NCI-H1417 treated with DMSO at 0.1 percent for 48 hours (cell line): ENCODE measurements around the gene UBE2E2.

Source experiments
- DNase-seq: peaks from one replicate; lab custom pipeline; 2025; lab: John Stamatoyannopoulos, UW

Gene UBE2E2

DNA sequence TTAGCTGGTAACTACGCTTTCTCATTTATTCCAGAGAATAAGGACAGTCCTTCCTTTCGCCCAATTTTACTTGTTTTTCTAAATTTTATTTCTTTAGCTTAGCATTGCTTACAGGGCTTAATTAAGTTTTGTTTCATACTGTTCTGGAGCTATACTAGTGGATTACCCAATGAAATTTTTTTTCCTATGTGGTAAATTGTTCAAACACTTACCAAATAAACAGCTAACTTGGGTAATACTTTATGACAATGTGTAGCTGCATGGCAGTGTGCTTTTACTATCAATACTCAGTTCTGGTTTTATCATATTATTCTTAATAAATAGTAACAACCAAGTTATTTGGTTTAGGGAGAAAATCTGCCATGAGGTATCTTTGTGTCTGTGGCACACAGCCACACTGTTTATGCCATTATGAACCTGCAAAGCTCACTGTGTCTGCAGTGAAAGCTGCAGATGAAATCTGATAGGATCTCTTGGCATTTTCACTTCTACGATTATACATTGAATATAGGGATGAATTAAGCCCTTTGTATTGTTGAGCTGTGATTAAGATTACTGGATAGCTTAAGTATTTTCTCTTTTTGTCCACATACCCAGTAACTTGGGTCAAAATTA, 37.2 kb downstream of the UBE2E2 start:
- no peak for DNase-seq

DNA sequence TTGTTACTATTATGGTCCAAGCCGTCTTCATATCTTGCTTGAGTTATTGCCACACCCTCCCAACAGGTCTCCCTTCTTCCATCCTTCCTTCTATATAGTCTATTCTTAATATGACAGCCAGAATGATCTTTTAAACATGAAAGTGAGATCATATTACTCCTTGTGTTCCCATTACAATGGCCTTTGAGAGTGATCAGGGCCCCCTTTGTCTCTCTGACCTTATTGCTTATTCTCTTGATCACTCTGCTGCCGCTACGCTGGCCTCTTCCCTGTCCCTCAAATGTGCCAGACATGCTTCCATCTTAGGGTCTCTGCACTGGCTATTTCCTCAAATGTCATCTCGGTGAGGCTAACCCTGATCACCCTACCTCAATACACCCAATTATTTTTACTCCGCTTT, 38.1 kb downstream of the UBE2E2 start:
- no peak for DNase-seq

DNA sequence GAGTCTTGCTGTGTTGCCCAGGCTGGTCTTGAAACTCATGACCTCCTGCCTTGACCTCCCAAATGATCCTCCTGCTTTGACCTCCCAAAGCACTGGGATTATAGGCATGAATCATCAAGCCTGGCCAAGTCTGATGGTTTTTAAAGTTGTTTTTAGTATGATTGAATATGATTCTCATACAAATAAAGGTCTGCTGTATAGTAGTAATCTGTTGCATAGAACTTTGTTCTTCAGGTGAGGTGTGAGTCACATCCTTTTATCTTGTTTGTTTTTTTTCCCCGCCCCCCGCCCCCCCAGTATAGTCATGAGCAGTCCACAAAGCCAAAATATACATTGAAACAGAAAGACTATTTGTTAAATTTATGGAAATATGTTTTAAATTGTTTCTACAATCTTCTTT, 39.0 kb downstream of the UBE2E2 start:
- no peak for DNase-seq

DNA sequence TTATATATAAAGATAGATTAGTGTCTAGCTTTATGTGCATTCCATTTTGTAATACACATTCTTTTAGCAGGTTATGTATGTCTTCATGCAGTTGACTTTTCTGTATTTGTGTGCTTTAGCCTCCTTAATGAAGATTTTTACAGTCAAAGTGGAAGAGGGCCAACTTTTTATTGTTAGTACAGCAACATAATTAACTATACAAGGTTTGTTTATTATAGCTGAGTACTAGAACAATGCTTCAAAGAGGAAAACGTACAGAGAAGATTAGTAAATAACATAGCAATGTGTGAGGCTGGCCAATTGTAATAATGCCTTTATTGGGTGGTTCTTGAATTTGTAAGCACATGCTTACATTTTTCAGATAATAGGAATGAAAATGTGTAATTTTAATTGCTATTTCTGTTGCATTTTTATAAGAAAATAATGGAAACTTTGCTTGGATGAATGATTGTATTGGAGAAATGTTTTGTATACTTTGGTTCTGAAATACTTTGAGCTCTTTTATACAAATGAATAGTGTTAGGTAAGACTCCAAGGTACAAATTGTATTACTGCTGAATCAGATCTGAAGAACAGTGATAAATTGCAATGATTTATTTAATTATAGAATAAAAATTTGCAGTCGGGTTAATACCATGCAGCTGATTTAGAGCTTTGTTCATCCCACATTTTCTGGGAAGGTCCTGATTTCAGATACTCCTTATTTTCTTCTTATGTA, 41.4 kb downstream of the UBE2E2 start:
- DNase-seq, result no peak

DNA sequence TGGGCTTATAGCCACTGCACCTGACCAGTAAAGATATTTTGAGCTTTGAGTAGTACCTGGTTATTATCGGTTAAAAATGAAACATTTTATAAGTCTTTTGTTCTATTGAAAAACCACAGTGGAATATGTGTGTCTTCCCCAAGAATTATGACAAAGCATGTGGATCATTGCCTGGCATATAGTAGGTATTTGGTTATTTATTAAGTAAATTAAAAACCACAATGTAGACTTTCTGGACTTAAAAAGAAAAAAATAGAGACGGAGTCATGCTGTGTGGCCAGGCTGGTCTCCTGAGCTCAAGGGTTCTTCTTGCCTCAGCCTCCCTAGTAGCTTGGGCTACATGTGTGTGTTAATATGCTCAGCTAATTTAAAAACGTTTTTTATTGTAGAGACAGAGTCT, 43.5 kb downstream of the UBE2E2 start:
- DNase-seq, result no peak

DNA sequence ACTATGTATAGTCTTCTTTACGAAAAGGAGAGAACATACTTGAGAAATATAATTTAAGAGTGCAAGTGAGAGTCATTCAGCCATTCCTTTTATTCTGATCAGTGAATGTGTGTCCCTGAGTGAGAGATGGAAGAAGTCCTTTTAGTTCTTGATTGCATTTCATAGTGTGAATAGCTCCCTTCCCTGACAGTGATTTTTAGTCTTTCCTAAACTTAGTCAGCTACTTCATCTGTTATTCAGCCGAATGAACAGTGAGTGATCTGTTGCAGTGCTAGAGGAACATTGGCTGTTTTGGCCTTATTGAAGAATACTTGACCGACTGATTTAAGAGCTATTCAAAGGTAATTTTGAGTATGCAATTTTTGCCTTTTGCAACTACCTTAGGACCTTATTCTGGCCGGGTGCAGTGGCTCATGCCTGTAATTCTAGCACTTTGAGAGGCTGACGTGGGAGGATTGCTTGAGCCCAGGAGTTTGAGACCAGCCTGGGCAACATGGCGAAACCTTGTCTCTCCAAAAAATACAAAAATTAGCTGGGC, 45.5 kb downstream of the UBE2E2 start:
- DNase-seq, result no peak

DNA sequence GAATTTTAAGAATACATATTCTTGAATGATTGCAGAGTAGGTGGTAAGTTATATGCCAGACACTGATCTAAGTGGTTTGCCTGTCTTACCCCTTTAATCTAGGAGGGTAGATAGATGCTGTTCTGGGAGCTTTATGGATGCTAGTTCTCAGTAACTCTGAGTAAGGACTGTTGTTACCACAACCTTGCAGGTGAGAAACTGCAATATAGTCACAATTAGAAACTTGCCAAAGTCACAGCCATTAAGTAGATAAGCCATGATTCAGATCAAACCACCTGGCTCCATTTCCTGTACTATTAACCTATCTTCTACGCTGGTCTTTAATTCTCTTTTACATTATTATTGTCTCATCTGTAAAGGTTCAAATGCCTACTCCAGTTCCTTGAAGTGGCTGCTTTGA, 46.8 kb downstream of the UBE2E2 start:
- no peak for DNase-seq

DNA sequence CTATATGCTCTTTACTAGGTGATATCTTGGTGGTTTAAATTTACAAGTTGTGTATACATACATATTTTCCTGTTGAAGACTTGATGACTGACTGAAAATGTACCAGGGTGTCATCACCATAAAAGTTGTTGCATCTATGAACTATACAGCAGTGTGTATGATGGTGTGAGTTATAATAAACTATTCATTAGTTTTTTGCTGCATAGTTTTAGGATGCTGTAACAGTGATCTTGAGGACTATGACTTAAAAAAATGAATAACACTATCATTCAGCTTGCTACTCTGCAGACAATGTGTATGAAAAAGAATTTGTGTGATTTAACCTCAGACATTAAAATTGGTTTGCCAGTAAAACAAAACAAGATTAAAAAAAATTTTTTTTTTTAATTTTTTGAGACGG, 49.0 kb downstream of the UBE2E2 start:
- DNase-seq, result no peak

DNA sequence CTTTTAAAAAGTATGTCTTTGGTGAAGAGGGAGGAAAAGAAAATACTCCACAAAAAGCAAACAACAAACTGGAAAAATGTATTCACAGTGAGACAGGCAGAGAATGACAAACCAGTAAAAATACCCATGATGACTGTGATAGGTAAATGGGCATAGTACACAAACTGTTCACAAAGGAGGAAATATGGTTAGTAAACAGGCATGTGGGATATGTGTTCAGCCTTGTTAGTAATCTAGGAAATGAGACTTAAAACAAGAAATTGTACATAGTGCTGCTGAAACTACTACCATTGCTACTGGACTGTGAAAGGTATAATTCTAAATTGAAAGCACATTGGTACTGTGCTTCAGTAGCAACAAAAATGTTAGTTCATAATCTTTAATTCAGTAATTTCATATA, 50.1 kb downstream of the UBE2E2 start:
- no peak for DNase-seq

DNA sequence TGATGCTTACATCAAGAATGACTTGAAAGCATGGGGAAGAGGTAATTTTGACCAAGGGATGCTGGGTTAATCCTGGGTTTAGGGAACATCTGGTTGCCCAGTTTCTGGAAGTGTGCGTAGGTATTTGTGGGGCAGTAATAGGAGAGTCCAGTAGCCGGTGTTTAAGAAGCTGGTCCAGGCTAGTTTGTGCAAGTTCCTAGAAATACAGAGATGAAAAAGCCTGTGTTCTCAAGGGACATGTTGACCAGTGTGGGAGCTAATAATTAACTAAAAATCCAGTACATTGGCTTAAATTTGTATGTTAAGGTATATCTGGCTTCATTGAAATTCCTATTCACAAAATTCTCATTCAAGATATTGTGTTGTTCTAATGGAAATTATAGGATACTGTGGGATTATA, 51.2 kb downstream of the UBE2E2 start:
- DNase-seq, result no peak

DNA sequence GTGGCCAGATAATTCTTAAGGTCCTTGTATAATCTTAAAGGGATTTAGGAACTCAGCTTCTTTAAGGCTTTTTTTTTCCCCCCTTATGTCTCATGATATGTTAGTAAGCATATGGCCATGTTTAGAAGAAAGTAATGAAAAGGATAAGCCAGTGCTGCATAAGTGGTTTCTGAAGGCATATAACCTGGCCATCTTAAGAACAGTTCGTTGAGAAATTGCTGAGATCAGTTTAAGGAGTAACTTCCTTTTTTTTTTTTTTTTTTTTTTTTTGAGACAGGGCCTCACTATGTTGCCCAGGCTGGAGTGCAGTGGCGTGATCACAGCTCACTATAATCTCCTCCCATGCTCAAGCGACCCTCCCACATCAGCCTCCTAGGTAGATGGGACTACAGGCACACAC, 51.7 kb downstream of the UBE2E2 start:
- no peak for DNase-seq

DNA sequence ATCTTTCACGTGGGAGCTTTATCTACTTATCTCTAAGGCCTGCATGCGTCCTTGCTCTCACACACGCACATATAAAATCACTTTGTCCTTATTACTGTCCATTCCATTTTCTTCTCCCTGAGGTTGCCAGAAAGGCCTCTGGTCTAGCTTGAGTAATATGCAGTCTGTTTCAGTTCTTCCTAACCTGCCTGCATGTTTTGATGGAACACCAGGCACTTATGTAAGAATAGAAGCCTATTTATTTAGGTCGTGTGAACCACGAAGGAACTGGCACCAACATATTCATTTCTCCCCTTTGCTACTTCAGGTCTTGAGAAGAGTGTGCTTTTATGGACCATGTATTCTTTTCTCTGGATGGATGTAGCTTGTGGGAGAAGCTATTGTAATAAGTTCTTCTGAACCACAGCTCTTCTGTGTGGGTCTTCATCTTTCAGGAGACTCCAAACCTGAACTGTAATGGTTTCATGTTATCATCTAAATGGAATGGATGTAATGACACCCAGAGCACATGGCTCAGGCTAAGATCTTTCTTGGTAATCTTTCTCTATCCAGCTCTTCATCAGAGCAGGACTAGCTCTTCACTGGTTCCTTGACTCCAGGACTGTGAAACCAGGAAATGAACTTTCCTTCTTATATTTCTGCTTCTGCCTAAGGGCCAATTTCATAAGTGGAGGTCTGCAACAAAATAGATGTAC, 53.8 kb downstream of the UBE2E2 start:
- DNase-seq, result no peak

DNA sequence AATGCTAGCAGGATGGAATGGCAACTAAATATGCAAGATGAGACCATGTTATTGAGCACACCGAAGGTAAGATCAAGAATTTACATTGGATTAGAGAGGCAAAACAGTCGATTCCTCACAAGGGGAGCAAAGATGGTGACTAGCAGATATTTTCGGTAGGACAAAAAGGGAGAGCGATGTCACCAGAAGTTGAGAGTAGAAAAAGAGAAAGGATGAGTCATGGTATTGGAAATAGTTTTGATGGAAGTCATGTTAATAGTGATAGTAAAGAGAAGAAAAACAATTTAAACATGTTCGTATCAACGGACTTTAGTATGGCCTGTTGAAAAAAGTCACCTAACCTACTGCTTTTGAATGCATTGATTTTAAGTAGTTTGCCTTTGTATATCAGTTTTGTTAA, 55.0 kb downstream of the UBE2E2 start:
- DNase-seq, result no peak

DNA sequence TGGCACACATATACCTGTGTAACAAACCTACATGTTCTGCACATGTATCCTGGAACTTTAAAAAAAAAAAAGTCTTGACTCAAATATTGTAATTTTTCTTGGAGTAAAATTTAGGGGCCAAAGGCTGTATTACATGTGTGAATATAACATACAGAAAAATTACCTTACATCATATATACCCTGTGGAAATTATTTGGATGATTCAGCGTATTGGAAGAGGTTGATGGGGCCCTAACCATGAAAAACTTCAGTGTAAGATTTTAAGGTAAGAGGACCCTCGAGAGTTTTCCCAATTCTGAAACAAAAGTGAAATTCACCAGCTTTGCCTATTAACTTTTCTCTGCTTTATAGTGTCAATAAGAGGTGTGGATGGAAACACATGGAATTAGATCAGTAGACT, 56.4 kb downstream of the UBE2E2 start:
- DNase-seq, result no peak

DNA sequence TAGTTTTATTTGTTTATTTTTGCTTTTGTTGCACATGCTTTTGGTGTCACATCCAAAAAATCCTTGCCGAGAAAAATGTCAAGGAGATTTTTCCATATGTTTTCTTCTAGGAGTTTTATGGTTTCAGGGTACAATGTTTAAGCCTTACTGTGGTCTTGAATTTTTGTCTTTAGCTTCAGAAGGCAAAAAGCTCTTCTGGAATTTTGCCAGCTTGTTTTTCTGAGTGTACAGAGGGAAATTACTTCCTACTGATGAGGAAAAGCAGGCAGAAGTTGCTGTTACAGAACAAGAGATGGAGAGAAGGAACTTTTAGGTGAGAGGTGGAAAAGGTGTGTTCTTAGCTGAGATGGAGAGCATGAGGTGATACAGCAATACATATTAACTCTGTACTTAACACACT, 59.6 kb downstream of the UBE2E2 start:
- no peak for DNase-seq

DNA sequence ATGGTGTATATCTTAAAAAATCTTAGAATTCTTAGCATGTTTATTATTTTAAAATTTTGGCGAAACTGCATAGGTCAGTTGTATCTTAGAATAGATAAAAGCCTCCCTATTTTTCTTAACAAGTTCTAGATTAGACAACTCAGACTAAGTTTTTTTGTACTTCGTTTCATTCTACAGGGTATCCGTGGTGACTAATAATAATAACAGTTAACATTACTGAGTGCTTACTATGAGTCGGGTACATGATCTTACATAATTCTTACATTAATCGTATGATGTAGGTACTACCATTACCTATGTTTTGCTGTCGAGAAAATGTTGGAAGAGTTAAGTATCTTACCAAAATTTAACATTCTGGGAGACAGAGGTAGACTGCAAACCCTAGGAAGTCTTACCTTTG, 60.7 kb downstream of the UBE2E2 start:
- no peak for DNase-seq

DNA sequence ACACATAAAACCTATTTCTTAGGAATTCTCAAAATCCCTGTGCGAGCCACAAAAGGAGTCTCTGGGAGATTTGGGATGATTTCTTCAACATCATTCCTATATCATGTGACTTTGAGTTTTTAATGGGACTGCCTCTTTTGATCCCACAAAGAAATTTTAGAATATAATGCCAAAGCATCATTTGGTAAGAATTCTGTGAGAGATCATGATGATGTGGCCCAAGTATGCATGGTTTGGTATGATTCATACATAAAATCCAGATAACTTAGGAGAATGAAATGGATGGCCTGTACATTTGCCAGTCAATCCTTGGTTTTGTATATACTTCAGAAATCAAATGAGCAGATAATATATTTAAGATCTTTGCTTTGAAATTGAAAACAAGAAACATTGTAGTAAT, 61.3 kb downstream of the UBE2E2 start:
- no peak for DNase-seq

DNA sequence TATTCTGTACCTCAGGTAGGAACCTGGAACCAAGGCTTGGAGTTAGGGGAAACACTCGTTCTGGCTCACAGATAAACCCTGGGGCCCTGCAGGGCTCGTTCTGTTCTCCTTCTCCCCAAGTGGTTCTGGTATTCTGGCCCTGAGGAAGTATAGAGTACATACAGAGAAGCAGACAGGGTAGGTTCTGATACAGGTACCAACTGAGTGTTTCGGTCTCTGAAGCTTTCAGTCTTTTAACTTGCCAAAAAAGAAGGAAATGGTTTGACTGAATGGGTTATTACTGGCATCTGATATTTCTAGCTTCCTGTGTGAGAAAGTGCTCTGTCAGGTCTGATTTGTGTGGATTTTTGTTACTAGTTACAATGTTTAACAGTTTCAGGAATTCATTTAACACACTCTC, 67.3 kb downstream of the UBE2E2 start:
- DNase-seq, result no peak

DNA sequence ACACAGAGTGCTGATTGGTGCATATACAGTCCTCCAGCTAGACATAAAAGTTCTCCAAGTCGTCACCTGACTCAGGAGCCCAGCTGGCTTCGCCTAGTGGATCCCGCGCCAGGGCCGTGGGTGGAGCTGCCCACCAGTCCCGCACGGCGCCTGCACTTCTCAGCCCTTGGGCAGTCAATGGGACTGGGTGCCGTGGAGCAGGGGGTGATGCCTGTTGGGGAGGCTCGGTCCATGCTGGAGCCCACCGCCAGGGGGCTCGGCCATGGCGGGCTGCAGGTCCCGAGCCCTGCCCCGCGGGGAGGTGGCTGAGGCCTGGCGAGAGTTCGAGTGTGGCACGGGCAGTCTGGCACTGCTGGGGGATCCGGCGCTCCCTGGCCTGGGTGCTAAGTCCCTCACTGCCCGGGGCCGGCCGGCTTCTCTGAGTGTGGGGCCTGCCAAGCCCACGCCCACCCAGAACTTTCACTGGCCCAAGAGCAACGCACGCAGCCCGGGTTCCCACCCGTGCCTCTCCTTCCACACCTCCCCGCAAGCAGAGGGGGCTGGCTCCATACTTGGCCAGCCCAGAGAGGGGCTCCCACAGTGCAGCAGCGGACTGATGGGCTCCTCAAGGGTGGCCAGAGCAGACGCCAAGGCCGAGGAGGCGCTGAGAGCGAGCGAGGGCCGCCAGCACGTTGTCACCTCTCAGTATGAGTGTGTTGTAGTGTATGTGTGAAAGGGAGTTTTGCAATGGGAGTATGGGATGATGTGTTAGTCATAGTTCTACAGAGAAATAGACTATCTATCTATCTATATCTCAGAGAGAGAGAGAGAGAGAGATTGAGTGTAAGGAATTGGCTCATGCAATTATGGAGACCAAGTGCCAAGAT, 69.0 kb downstream of the UBE2E2 start:
- DNase-seq, result no peak

DNA sequence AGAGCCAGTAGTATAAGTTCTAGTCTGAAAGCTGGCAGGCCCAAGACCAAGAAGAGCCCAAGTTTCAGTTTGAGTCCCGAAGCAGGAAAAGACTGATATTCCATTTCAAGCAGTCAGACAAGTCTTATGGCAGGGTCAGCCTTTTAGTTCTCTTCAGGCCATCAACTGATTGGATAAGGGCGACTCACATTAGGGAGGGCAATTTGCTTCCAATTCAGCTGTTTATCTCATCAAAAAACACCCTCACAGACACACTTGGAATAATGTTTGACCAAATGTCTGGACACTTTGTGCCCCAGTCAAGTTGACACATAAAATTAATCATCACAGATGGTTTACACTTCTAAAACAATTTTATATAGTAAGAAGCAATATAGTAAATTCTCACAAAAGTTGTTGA, 69.7 kb downstream of the UBE2E2 start:
- no peak for DNase-seq

DNA sequence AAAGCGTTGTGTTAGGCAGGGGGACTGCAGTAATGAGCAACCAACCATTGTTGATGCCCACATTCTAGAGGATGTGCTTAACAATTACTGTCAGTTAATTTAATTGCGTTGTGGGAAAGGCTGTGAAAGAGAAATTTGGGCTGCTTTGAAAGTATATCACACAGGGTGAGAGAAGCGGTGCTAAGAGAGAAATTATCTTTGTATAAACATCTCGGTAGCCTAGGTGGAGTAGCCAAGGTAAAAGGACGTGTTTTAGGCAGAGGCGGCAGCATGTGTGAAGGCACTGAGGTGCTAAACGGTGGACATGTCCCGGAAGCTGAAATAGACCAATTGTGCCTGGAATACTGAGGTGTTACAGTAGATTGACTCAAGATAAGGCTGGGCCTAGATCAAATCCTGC, 71.9 kb downstream of the UBE2E2 start:
- no peak for DNase-seq

DNA sequence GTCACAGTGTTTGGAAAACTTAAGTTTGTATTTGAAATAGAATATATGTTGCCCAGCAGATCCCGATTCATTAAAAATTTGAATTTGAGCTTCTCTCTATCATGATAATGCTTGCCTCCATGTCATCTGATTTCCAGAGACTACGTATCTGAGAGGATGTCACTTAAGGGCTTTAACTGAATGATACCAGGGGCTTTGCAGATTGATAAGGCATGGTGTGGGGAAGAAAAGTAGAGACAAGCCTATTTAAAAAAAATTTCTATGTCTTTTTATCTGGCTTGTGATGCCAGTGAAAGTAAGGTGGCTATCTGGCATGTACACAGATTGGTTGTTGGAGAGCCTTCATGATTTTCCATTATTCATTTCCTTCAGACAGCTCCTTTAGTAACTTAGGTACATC, 72.7 kb downstream of the UBE2E2 start:
- DNase-seq, result no peak
